HG03095 (cell line): Measurements from ENCODE around the gene CD226.
"Not testable (repeated sequence)": the region's sequence is repeated elsewhere in the genome, so short reads cannot be mapped to it uniquely, and the experiment has no call there.

Experiments
- ATAC-seq: cut with Tn5 transposase; IDR thresholded peaks from one replicate; pipeline ENCODE4 v1.9.1; 2021; ENCODE audit warnings: moderate library complexity; ENCODE audit not compliant: unreplicated experiment

The CD226 gene

GRCh38 chr18:69876490-69876889 is 71.2 kb downstream of the CD226 start:
- no peak for ATAC-seq

- no peak for ATAC-seq
These were observed 73.6 kb downstream of the CD226 start for GRCh38 chr18:69874058-69874457.

GRCh38 chr18:69872661-69873060 is 75.0 kb downstream of the CD226 start:
- ATAC-seq, result no peak

- ATAC-seq, result no peak
These were observed 76.3 kb downstream of the CD226 start for GRCh38 chr18:69871363-69871762.

GRCh38 chr18:69870736-69871135 is 76.9 kb downstream of the CD226 start:
- ATAC-seq, result no peak

GRCh38 chr18:69866212-69866611 is 81.5 kb downstream of the CD226 start:
- no peak for ATAC-seq

- ATAC-seq, result no peak
These were observed 81.9 kb downstream of the CD226 start for GRCh38 chr18:69865776-69866175.

- ATAC-seq, result peak; percentile 66
These were observed 82.9 kb downstream of the CD226 start for GRCh38 chr18:69864802-69865201.

- ATAC-seq, result no peak
These were observed 88.8 kb downstream of the CD226 start for GRCh38 chr18:69858897-69859296.

- no peak for ATAC-seq
These were observed 93.2 kb downstream of the CD226 start for GRCh38 chr18:69854455-69854854.

GRCh38 chr18:69853051-69853450 is 94.6 kb downstream of the CD226 start:
- ATAC-seq, result no peak

- ATAC-seq, result no peak
These were observed 101.8 kb downstream of the CD226 start for GRCh38 chr18:69845593-69846506.

GRCh38 chr18:69844656-69845055 is 103.0 kb downstream of the CD226 start:
- no peak for ATAC-seq

- no peak for ATAC-seq
These were observed 104.7 kb downstream of the CD226 start for GRCh38 chr18:69843015-69843414.

GRCh38 chr18:69841117-69841516 is 106.6 kb downstream of the CD226 start:
- no peak for ATAC-seq

GRCh38 chr18:69840445-69840844 is 107.2 kb downstream of the CD226 start:
- no peak for ATAC-seq

- ATAC-seq, result no peak
These were observed 107.7 kb downstream of the CD226 start for GRCh38 chr18:69840001-69840400.

GRCh38 chr18:69839497-69839896 is 108.2 kb downstream of the CD226 start:
- ATAC-seq, result no peak

GRCh38 chr18:69838620-69839411 is 108.9 kb downstream of the CD226 start:
- peak; percentile 60 for ATAC-seq

GRCh38 chr18:69838003-69838402 is 109.7 kb downstream of the CD226 start:
- ATAC-seq, result no peak

- ATAC-seq, result not testable (repeated sequence)
These were observed 112.7 kb downstream of the CD226 start for GRCh38 chr18:69834980-69835379.

GRCh38 chr18:69830189-69830588 is 117.5 kb downstream of the CD226 start:
- ATAC-seq, result no peak
